SK-N-SH (cell line): Measurements from ENCODE around the gene GOLGA6L25.
"Not testable (repeated sequence)": the region's sequence is repeated elsewhere in the genome, so short reads cannot be mapped to it uniquely, and the experiment has no call there.

Experiments used
- CHD2 ChIP-seq: fragments of 150-350 bp; IDR thresholded peaks from 2 replicates; pipeline ENCODE4 v1.6.1; 2018; ENCODE audit warnings: low read length; ENCODE audit not compliant: partially characterized antibody
- CTCF ChIP-seq: fragments of 200-600 bp; sonication (generic); IDR thresholded peaks from 2 replicates; pipeline ENCODE4 v1.6.1; 2017; ENCODE audit warnings: antibody characterized with exemption, mild to moderate bottlenecking, moderate library complexity
- EP300 ChIP-seq, 2 experiments: IDR thresholded peaks; 2 replicates each; pipeline versions ENCODE4 v1.4.0 to v1.6.1; 2012; ENCODE audit warnings: borderline replicate concordance in 1 of 2, low read depth in 1 of 2, low read length in 1 of 2
- GABPA ChIP-seq: IDR thresholded peaks from 2 replicates; pipeline ENCODE4 v1.4.0; 2012; ENCODE audit warnings: low read depth, mild to moderate bottlenecking
- JUND ChIP-seq: IDR thresholded peaks from 2 replicates; pipeline ENCODE4 v1.4.0; 2012
- RAD21 ChIP-seq: IDR thresholded peaks from 2 replicates; pipeline ENCODE4 v1.6.1; 2012; ENCODE audit warnings: mild to moderate bottlenecking, low read length
- REST ChIP-seq: IDR thresholded peaks from 2 replicates; pipeline ENCODE4 v1.6.1; 2012; ENCODE audit warnings: mild to moderate bottlenecking, low read depth, low read length, moderate library complexity
- TAF1 ChIP-seq: IDR thresholded peaks from 2 replicates; pipeline ENCODE4 v1.6.1; 2012; ENCODE audit warnings: low read depth, mild to moderate bottlenecking, low read length, moderate library complexity, borderline replicate concordance
- USF1 ChIP-seq: IDR thresholded peaks from 2 replicates; pipeline ENCODE4 v1.4.0; 2012; ENCODE audit warnings: low read depth, borderline replicate concordance
- TF ChIP-seq, protein P1 (sequence below): fragments of 150-350 bp; IDR thresholded peaks from 2 replicates; pipeline ENCODE4 v1.6.1; 2017; ENCODE audit warnings: antibody characterized with exemption, low read length, low read depth, borderline replicate concordance
- TF ChIP-seq, protein P2 (sequence below): IDR thresholded peaks from 2 replicates; pipeline ENCODE4 v1.4.0; 2012; ENCODE audit warnings: low read depth

- not testable (repeated sequence) for TF ChIP-seq JUND; RAD21; TAF1; CTCF; GABPA; USF1; EP300 (IDR thresholded peaks at IDR 0.05; ENCODE audit: borderline replicate concordance in 1 of 2, low read depth in 1 of 2, low read length in 1 of 2); REST; CHD2
- TF ChIP-seq, protein P1, sequence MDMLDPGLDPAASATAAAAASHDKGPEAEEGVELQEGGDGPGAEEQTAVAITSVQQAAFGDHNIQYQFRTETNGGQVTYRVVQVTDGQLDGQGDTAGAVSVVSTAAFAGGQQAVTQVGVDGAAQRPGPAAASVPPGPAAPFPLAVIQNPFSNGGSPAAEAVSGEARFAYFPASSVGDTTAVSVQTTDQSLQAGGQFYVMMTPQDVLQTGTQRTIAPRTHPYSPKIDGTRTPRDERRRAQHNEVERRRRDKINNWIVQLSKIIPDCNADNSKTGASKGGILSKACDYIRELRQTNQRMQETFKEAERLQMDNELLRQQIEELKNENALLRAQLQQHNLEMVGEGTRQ: not testable (repeated sequence)
- TF ChIP-seq, protein P2, sequence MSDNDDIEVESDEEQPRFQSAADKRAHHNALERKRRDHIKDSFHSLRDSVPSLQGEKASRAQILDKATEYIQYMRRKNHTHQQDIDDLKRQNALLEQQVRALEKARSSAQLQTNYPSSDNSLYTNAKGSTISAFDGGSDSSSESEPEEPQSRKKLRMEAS: not testable (repeated sequence)
These were observed 40.2 kb downstream of the GOLGA6L25 start for GRCh38 chr15:28593424-28594129.
